ENCODE data around the gene NF1.

Gene NF1

DNA sequence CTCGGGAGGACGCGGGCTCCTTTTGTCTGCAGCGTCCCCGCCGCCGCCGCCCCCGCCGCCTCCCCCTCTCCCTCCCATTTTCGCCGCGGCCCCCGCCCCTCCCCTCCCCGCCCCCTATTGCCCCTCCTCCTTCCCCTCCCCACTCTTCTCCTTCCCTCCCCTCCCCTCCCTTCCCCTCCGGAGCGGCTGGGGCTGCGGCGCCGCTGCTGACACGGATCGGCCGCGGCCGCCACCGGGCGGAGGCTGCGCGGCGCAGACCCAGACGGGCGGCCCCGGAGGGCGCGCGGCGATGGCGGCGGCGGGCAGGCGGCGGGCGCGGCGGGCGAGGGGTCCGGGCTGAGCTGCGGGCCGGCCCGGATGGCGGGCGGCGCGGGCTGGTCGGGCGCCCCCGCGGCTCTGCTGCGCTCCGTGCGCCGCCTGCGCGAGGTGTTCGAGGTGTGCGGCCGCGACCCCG lies 296.7 kb downstream of the NF1 start, which contains the start of gene RAB11FIP4:
RAB11FIP4 (plus strand) TSS at position 180 of the 454 bp plus-strand sequence; CDS start at position 358, 178 bp downstream.
- DNase-seq: peak in 1 of 2 donors; percentile 28

DNA sequence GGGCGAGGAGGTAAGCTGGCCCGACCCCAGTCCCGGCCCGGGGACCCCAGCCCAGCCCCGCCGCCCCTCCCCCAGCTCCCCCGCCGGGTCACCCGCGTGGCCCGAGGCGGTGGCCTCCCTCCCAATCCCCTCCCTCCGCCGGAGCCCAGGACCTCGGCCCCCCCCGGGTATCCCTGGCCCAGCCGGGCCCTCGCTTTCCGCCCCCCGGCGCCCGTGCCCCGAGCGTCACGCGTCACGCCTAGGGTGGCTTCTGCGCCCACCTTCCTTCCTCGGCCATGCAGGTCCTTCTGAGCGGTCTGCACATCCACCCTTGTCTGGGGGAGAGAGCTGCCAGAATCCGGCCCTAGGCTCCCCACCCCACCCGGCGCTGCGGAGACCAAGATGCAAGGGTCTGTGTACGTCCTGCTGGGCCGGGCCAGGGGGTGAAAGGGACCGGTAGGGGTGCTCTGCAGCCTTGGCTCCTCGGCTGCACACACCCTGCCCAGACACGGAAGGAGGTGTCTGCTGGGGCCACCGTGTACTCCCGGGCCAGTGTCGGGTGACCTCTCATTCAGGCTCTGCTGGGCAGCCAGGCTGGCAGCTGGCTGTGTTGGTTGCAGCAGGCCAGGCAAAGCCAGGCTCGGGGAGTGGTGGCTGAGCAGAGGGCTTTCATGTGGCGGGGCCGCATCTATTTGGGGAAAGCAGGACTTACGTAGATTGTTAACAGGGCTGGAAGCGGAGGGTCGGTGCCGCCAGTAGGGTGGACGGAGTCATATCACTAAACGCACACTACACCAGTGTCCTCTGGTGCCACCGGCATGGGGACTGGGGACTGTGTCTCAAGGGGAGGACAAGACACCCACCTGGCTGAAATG lies 297.5 kb downstream of the NF1 start:
- no peak for DNase-seq

DNA sequence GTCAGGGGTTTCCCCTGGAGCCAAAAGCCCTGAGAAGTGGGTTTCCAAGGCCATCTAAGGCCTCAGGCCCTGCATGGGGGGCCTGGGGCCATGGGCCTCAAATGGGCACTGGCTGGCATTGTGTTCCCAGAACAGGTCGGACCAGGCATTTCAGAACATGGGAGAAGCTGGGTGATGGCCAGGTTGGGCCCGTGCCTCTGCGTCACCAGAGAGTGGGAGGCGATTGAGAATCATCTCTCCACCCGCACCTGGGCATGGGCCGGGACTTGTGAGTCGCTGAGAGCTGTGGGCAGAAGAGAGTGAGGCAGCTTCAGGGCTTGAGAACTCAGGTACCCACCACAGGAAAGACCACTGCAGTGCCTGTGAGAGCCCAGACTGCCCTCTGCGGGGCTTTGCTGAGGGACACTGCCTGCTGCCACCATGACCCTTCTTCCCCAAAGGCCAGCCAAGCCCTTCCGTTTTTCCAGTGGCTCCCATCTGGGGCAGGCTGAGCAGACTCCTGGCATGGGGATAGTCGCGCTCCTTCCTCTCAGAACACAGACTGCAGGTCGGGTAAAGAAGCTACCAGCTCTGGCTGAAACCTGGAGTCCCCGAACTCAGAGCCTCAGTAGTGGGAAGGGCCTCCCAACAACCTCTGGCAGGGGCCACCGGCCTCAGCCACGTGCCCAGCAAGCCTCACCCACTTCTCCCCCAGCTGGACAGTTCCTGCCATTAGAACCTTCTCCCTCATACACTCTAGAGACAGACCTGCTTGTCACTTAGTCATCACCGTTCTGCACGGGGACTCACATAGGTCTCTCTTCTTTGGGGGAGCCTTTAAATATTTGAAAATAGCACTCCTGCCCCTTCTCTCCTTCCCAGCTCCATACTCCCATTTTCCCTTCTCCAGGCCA lies 298.3 kb downstream of the NF1 start:
- DNase-seq: no peak

DNA sequence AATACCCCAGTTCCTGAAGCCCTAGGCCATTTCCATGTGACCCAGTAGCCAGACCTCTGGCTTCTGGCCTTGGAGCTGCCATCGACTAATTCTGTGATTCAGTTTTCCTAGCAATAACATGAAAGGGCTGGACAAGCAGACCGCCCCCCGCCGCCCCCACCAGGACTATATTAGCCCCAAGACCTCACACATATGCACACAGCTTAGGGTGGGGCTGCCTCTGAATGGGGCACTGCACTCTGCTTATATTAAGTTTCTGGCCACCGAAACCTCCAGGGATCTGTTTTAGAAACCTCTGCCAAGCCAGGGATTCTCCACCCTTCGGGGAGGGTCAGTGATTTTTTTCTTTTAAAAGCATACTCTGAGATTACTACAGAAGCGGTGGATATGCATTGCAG lies 299.0 kb downstream of the NF1 start:
- DNase-seq: no peak

DNA sequence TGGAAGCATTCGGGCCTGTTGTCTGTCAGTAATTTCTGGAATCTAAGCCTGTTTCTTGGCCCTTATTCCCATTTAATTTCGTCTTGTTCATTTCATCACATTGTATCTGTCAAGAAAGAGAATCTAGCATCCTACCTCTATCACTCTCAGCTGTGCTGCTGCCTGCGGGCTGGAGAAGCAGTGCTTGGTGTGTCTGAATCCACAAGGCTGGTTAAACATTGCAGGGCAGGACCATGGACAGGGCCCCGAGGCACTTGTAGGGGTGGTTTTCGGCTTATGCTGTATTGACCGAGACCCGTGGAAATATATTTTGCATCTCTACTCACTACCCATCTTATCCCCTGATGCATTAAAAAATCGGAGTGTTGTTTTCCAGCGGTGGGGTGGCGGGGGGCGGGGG lies 299.8 kb downstream of the NF1 start:
- DNase-seq: peak; percentile 40 to 53

DNA sequence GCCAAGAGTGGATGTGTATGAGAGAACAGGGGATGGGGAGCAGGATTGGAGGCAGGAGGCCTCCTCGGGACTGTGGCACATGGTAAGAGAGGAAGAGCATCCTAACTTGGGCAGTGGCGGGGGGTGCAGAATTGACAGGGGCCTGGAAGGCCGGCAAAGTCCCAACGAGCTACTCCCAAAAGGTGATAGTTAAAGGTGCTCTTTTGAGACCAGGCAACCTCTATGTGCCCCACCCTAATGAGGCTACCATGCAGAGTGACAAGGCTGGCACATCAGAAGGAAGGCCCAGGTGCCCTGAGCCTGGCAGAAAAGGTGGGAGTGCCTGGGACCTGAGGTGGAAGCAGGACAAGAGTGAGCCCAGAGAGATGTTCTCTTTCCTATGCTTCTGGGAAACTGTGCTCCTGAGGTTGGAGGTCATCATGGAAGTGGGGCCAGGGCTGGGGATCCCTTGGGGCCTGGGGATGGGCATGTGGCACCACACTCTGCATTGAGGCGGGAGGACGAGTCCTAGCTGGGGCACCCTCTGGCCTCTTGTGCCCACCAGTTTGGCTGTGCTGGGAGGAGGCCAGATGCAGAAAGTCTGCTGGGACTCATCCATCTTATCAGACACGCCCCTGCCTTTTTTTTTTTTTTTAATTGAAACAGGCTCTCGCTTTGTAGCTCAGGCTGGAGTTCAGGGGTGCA lies 302.6 kb downstream of the NF1 start:
- no peak for DNase-seq

DNA sequence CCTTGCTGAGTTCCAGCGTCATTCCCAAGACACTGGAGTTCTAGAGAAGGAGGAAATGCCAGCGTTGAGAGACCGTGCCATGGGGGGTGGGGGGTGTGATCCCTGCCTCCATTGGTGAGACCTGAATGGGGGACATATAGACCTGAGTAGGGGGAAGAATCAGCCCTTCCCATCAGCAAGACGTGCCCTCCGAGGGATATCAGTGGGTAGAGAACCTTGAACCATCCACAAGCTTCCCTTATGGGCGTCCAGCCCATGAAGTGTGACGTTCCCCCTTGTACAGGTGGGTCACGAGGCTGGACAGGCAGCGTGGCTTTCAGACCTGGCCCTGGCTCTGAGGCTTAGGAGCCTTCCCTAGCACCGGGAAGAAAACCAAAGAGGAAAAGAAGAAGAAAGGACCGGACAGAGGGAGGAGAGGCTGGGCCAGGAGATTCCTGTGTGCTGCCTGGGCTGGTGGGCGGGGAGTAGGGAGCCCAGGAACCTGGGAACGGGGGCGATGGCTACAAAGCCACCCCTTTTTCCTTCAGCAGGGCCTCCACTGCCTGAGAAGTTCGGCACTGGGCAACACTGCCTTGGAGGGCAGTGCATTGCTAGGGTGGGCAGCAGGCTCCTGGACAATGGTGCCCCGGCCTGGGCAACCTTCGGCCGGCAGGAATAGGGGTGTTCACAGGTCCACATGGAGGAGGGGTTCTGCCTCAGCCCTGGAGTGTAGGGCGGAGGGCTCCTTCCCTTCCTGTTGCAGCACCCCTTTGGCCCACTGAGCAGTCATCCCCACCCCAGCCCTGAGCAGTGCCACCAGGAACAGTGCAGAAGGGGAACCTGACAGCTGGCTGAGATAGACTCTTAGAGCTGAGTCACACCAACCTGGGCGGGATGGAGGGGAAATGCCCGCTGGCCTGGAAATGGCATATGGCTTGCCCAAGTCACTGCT lies 303.9 kb downstream of the NF1 start:
- no peak for DNase-seq

DNA sequence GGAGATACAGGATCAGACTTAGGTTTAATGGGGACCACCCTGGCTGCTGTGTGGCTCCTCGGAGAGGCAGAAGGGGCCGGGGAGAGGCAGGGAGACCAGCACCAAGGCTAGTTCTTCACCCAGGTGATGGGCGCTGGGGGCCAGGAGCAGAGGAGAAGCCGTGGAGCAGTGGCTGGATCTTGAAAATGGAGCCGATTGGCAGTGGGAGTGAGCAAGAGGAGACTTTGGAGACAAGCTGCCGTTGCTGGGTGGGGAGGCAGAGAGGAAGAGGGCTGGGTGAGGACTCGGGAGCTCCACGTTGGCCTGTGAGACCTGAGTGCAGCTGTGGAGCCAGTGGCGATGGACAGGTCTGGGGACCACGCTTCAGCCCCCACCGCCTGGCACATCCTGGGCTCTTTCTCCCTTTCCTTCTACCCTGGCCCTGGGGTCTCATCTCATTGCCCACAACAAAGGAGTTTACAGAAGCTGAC lies 305.7 kb downstream of the NF1 start:
- no peak for DNase-seq

DNA sequence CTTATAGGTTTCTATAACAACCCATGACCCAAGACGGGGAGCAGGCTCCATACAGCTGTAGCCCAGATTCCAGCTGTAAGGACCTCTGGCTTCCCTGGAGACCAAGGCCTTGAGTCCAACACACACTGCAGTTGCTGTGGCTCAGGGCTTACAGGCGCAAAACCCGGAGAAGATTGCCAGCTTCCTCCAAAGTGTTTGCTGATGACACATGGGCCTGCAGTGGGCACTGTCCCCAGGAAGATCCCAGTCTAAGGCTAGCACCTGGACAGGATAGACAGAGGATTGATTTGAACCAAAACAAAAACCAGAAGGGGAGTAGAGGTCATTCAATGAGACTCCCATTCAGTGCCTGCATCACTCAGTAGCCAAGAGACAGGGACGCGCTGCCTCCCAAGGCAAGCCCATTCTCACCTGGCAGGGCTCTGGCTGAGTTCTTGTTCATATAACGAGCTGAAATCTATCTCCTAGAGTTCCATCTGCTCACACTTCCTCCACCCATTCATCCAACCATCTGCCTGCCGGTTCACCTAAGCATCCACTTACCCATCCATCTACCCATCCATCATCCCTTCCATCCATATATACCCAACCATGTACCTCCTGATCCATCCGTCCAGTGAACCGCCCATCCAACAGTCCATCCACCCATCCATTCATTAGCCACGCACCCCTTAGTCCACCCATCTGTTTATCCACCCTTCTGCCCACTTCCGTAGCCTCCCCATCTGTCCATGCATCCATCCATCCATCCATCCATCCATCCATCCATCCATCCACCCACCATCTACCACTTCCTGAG lies 306.9 kb downstream of the NF1 start:
- no peak for DNase-seq

DNA sequence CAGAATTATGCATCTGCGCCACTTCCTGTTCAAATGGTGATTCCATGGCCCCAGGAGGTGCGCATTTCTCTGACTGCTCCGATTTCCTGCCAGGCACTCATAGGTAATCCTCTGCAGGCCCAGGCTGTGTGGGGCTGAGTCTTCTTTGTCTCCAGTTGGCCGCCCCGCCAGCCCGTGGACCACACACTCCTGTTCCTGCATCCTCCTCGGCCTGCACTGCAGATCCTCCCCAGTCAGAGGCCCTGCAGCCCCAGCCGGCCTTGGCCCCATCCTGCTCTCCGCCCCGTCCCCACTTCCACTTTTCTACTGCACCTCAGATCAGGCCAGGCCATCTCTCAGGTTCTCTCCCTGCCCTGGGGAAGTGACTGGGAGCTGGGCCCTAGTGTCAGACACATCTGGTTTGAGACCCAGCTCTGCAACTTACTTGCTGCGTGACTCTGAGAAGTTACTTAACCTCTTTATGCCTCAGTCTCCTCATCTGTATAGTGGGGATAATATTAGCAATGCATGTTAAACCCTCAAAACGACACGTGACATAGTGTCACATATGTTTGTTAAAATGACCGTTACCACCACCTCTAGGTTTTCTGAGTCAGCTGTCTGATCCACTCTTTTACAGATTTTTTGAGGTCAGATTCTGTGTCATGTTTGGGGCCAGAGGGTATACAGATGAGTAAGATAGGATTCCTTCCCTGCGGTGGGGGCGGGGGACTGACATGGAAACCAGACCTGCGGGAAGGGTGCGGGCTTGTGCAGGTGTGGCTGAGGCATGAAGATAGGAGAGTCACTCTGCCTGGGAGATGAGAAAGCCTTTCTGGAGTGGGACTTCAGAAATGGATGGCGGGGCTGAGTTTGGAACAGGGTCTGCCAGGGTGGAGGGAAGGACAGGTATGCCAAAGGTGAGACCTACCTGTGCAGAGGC lies 309.5 kb downstream of the NF1 start:
- no peak for DNase-seq

DNA sequence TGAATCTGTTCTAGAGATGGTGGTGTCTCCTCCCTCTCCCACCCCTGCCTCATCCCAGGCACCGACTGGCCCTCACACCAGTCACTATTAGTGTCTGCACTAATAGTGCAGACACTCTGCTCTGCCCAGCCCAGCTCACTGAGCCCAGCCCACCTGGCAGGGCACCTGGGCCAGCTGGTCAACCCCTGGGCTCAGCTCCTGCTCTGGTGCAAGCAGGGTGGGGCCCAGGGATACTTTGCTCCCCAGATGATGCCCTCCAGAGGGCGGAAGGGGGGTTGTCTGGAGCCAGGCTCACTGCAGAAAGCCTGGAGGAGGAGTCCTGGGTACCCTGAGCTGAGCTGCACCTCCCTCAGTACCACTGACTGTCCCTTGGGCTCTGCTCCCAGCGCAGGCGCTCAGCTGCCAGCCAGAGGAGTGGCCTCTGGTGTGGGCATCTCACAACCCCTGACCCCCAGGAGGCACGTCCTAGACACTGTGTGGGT lies 311.2 kb downstream of the NF1 start:
- no peak for DNase-seq

DNA sequence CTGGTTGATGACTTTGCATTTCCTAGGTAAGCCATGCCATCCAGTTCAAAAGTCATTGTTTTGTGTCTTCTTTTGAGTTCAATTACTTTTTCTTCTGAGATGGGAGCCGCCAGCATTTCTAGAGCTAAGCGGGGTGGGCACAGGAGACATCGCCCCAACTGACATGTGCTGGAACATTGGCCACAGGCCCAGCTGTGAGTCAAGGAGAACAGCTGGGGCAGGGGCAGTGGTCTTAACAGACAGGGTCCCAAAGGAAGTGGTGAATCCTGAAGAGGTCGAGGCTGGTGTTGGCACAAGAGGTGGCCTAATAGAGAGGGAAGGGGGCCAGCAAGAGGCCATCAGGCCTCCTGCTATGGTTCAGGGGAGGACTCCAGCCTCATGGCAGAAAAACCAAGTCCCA lies 313.8 kb downstream of the NF1 start:
- no peak for DNase-seq

DNA sequence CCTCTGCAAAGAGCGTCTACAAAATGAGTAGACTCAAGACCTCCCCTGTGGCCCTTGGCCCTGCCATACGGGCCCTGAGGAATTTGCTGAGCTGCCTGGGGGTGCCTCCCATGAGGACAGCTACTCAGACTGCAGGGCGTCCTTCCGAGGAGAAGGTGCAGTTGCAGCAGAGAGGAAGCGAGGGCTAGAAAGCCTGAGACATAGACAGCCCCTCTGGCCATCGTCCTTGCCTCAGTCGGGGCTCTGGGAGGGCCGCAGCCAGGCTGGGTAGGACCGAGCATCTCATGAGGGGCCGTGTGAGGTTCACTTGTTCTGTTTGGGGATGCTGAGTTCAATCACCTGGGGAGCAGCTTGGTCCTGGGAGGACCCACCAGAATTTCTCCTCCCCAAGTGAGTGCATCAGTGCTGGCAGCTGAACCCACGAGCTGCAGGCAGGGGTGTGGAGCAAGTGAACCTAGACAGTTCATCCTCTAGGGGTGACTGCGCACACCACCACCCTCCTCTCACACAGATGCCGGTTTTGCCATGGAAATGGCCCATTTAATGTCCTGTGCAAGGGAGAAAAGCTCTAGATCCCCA lies 317.0 kb downstream of the NF1 start:
- no peak for DNase-seq

DNA sequence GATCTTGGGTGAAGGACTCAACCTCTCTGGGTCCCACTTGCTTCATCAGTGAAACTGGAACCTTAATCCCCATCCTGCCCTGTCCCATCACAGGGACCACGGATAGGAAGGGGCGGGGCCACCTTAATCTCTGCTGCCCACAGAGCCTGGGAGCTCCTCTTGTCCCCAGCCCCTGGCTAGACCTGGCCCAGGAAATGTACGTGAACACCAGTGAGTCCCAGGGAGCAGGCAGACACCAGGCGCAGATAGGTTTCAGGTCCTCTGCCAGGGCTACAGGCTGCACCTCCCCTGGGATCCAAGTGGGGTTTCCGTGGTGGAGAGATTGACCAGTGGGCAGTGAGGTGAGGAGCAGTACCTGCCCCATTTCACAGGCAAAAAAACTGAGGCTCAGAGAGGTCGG lies 317.7 kb downstream of the NF1 start:
- no peak for DNase-seq

DNA sequence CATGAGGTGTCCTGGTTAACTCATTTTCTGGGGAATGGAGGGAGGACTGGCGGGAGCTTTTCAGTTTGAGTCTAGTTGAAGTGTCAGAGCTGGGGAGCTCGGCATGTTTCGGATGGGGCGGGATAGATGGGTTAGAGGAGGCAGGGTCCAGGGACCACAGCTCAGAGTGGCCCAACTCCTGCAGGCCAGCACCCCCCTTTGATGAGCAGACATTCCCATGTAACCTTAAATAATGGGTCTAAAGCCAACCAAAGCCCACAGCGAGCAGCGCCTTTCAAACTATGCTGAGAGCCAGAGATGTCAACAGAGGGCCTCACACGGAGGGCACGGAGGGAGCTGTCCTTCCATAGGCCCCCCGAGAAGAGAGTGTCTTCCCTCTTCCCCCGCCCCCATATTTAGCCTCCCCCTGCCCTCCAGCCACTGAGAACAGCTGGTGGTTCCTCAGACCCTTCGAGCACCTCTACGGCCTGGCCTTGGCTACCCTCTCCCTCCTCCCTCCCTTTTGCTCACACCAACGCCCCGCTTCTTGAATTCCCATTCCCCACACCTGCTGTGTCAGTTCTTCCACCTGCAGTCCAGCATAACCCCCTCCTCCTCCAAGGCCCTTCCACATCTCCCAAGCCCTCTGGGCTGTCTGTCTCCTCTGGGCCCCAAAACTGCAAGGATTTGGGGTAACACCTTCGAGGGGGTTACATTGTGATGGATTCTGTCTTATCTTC lies 318.5 kb downstream of the NF1 start:
- DNase-seq: no peak

DNA sequence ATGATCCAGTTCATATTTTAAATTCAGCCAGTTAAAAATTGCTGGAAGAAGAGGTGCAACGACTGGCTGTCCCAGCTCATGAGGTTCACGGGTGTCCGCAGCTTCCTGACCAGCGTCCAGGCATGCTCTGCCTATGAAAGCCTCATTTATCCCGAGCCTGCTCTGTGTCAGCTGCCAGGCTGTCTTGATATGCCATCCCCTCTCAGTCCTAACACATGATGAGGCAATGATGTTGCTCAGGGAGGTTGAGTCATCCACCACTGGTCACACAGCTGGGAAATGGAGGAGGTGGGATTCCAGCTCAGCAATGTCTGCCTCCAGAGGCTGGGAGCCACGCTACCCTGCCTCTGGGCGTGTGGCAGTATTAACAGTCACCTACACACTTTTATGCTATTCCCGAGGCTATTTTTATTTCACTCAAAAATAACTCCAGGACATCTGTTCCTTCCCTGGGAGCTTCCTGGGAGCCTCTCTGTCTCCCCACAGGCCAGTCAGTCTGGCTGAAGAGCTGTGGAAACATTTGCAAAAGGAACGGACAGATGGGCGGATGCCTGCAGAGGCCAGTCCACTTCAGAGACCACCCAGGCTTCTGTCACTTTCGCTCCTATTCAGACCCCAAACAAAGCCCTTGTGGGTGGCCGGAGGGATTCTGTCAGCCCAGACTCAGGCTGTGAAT lies 319.2 kb downstream of the NF1 start:
- no peak for DNase-seq

DNA sequence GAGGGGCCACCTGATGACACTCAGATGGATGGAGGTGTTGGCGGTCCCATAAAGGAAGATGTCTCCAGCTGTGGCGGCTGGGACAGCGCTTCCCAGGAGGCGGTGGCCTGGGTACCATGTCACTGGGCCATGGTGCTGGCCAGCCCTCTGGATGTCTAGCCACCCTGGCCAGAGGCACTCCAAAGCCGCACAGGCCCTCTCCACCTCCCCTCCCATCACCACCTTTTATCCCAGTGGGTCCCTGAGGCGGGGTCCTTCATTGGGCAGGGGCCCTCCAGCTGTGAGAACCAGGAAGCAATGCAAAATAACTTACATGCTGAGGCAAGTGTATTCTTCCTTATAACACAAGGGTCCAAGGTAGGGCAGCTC lies 319.8 kb downstream of the NF1 start:
- no peak for DNase-seq

DNA sequence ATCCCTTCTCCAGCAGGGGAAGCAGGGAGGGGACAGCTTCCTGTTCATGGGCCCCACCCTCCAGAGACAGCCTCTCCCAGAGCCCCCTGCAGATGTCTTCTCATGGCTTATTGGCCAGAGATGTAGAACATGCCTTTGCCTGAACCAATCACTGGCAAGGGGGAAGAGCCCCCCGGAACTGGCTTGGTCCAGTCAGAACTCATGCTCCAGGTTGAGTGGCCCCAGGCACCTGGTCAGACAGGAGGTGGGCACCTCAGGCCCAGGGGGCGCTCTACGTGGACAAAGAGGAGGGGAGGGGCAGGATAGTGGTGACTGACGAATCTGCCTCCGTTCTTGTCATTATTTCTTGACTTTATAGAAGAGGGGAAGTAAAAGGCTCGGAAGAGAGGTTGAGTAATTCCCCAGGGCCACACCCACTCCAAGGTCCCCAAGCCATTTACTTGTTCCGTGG lies 320.3 kb downstream of the NF1 start:
- no peak for DNase-seq
